ENCODE measurements around the gene ASGR2.

ASGR2 gene

GRCh38 chr17:7078711-7079110 is 35.9 kb downstream of the ASGR2 start:
- no peak for ATAC-seq
- no peak for TF ChIP-seq ZFP30 (CRISPR knock-in tag; IDR thresholded peaks at IDR 0.05)
- no peak for TF ChIP-seq POU6F1 (CRISPR knock-in tag; IDR thresholded peaks at IDR 0.05; ENCODE audit: borderline replicate concordance, low read depth)
- TF ChIP-seq PPARA (CRISPR knock-in tag; IDR thresholded peaks at IDR 0.05; ENCODE audit: borderline replicate concordance) = no peak
- no peak for TF ChIP-seq GLIS3 (CRISPR knock-in tag; IDR thresholded peaks at IDR 0.05)
- no peak for TF ChIP-seq CREB5 (CRISPR knock-in tag; IDR thresholded peaks at IDR 0.05; ENCODE audit: low read depth)
- TF ChIP-seq OSR1 (CRISPR knock-in tag; IDR thresholded peaks at IDR 0.05) = no peak
- no peak for TF ChIP-seq TSHZ2 (CRISPR knock-in tag; IDR thresholded peaks at IDR 0.05)
- TF ChIP-seq ZNF8 (CRISPR knock-in tag; IDR thresholded peaks at IDR 0.05) = no peak
- TF ChIP-seq SNAI2 (CRISPR knock-in tag; IDR thresholded peaks at IDR 0.05) = no peak
- TF ChIP-seq PATZ1 (CRISPR knock-in tag; IDR thresholded peaks at IDR 0.05; ENCODE audit: borderline replicate concordance) = no peak
- TF ChIP-seq ZC3H10 (CRISPR knock-in tag; IDR thresholded peaks at IDR 0.05) = no peak
- TF ChIP-seq CSRNP3 (CRISPR knock-in tag; IDR thresholded peaks at IDR 0.05) = no peak
- no peak for TF ChIP-seq BACH2 (CRISPR knock-in tag; IDR thresholded peaks at IDR 0.05; ENCODE audit: borderline replicate concordance)
- no peak for TF ChIP-seq ESRRG (CRISPR knock-in tag; IDR thresholded peaks at IDR 0.05)
- TF ChIP-seq ZNF565 (CRISPR knock-in tag; conservative IDR thresholded peaks at IDR 0.05; ENCODE audit: low read depth) = no peak
- TF ChIP-seq RARB (CRISPR knock-in tag; IDR thresholded peaks at IDR 0.05) = no peak

- TF ChIP-seq PATZ1 (CRISPR knock-in tag; IDR thresholded peaks at IDR 0.05; ENCODE audit: borderline replicate concordance) (no peak), ZFP30 (CRISPR knock-in tag; IDR thresholded peaks at IDR 0.05) (no peak)
- no peak for ATAC-seq
These were observed 36.6 kb downstream of the ASGR2 start for GRCh38 chr17:7077911-7078546.

GRCh38 chr17:7074931-7075330 is 39.7 kb downstream of the ASGR2 start:
- no peak for ATAC-seq
- TF ChIP-seq TOX (CRISPR knock-in tag; IDR thresholded peaks at IDR 0.05; ENCODE audit: borderline replicate concordance) = no peak
